Measurements from ENCODE around the gene IARS2. TPM values are rescaled to one million over a fixed set of nuclear protein-coding genes. Genes with fewer than 3 reads are reported as not detected.

IARS2 gene
- total and polyA plus RNA-seq, 2 donors: 30.3 to 50.2 TPM

GRCh38 chr1:220170836-220171526, 77.0 kb downstream of the IARS2 start:
- Histone ChIP-seq H3K27me3 (ENCODE audit: control insufficient read depth in 2 of 2, insufficient read depth in 1 of 2, low read length in 1 of 2) (no peaks in the 10 kb centered on the region), H3K4me3 (ENCODE audit: low read length in 2 of 2) (no peak overlapping the region), H3K27ac (ENCODE audit: low read depth in 1 of 2, low read length in 1 of 2) (no peak overlapping the region), H3K9me3 (ENCODE audit: control insufficient read depth in 2 of 2, insufficient read depth in 1 of 2, low read length in 1 of 2) (no peaks in the 10 kb centered on the region), H3K4me1 (ENCODE audit: control insufficient read depth in 2 of 2, insufficient read depth in 2 of 2, low read length in 2 of 2) (no peaks in the 10 kb centered on the region), H3K36me3 (ENCODE audit: control insufficient read depth in 2 of 2, insufficient read depth in 2 of 2, low read length in 1 of 2) (peaks cover 32 to 57% of the 10 kb centered on the region in 2 donors)
- 97% methylated on average over 1 of the region's 1 CpG for WGBS
- DNase-seq (ENCODE audit: low read depth in 6 of 9, low spot score in 9 of 9): no peak

GRCh38 chr1:220176540-220176939, 82.6 kb downstream of the IARS2 start:
- 100% methylated on average over 1 of the region's 1 CpG for WGBS
- H3K27ac ChIP-seq (ENCODE audit: low read depth in 1 of 2, low read length in 1 of 2): no peak overlapping the region
- no peaks in the 10 kb centered on the region for H3K27me3 ChIP-seq (ENCODE audit: control insufficient read depth in 2 of 2, insufficient read depth in 1 of 2, low read length in 1 of 2)
- peaks cover 25 to 37% of the 10 kb centered on the region in 2 donors for H3K36me3 ChIP-seq (ENCODE audit: control insufficient read depth in 2 of 2, insufficient read depth in 2 of 2, low read length in 1 of 2)
- no peaks in the 10 kb centered on the region for H3K9me3 ChIP-seq (ENCODE audit: control insufficient read depth in 2 of 2, insufficient read depth in 1 of 2, low read length in 1 of 2)
- H3K4me3 ChIP-seq (ENCODE audit: low read length in 2 of 2): no peak overlapping the region
- DNase-seq (ENCODE audit: low read depth in 6 of 9, low spot score in 9 of 9): no peak
- no peaks in the 10 kb centered on the region for H3K4me1 ChIP-seq (ENCODE audit: control insufficient read depth in 2 of 2, insufficient read depth in 2 of 2, low read length in 2 of 2)

- peaks cover 9 to 25% of the 10 kb centered on the region in 2 donors for H3K36me3 ChIP-seq (ENCODE audit: control insufficient read depth in 2 of 2, insufficient read depth in 2 of 2, low read length in 1 of 2)
- H3K9me3 ChIP-seq (ENCODE audit: control insufficient read depth in 2 of 2, insufficient read depth in 1 of 2, low read length in 1 of 2): no peaks in the 10 kb centered on the region
- WGBS: 98% methylated on average over 1 of the region's 1 CpG
- no peak overlapping the region for H3K4me3 ChIP-seq (ENCODE audit: low read length in 2 of 2)
- H3K27me3 ChIP-seq (ENCODE audit: control insufficient read depth in 2 of 2, insufficient read depth in 1 of 2, low read length in 1 of 2): no peaks in the 10 kb centered on the region
- H3K4me1 ChIP-seq (ENCODE audit: control insufficient read depth in 2 of 2, insufficient read depth in 2 of 2, low read length in 2 of 2): no peaks in the 10 kb centered on the region
- no peak for DNase-seq (ENCODE audit: low read depth in 6 of 9, low spot score in 9 of 9)
- H3K27ac ChIP-seq (ENCODE audit: low read depth in 1 of 2, low read length in 1 of 2): no peak overlapping the region
These were observed 88.2 kb downstream of the IARS2 start for GRCh38 chr1:220182111-220182510.

GRCh38 chr1:220182656-220183055, 88.7 kb downstream of the IARS2 start:
- H3K4me1 ChIP-seq (ENCODE audit: control insufficient read depth in 2 of 2, insufficient read depth in 2 of 2, low read length in 2 of 2): no peaks in the 10 kb centered on the region
- no peak overlapping the region for H3K4me3 ChIP-seq (ENCODE audit: low read length in 2 of 2)
- no peak for DNase-seq (ENCODE audit: low read depth in 6 of 9, low spot score in 9 of 9)
- no peaks in the 10 kb centered on the region for H3K27me3 ChIP-seq (ENCODE audit: control insufficient read depth in 2 of 2, insufficient read depth in 1 of 2, low read length in 1 of 2)
- WGBS: 96% methylated on average over 2 of the region's 2 CpGs
- no peaks in the 10 kb centered on the region for H3K9me3 ChIP-seq (ENCODE audit: control insufficient read depth in 2 of 2, insufficient read depth in 1 of 2, low read length in 1 of 2)
- H3K27ac ChIP-seq (ENCODE audit: low read depth in 1 of 2, low read length in 1 of 2): no peak overlapping the region
- H3K36me3 ChIP-seq (ENCODE audit: control insufficient read depth in 2 of 2, insufficient read depth in 2 of 2, low read length in 1 of 2): peaks cover 15 to 28% of the 10 kb centered on the region in 2 donors

- H3K27ac ChIP-seq (ENCODE audit: low read depth in 1 of 2, low read length in 1 of 2): no peak overlapping the region
- no peaks in the 10 kb centered on the region for H3K27me3 ChIP-seq (ENCODE audit: control insufficient read depth in 2 of 2, insufficient read depth in 1 of 2, low read length in 1 of 2)
- WGBS: 100% methylated on average over 1 of the region's 1 CpG
- DNase-seq (ENCODE audit: low read depth in 6 of 9, low spot score in 9 of 9): no peak
- no peak overlapping the region for H3K4me3 ChIP-seq (ENCODE audit: low read length in 2 of 2)
- H3K9me3 ChIP-seq (ENCODE audit: control insufficient read depth in 2 of 2, insufficient read depth in 1 of 2, low read length in 1 of 2): no peaks in the 10 kb centered on the region
- H3K36me3 ChIP-seq (ENCODE audit: control insufficient read depth in 2 of 2, insufficient read depth in 2 of 2, low read length in 1 of 2): peaks cover 21 to 37% of the 10 kb centered on the region in 2 donors
- no peaks in the 10 kb centered on the region for H3K4me1 ChIP-seq (ENCODE audit: control insufficient read depth in 2 of 2, insufficient read depth in 2 of 2, low read length in 2 of 2)
These were observed 90.6 kb downstream of the IARS2 start for GRCh38 chr1:220184506-220184905.

GRCh38 chr1:220186752-220187151, 92.8 kb downstream of the IARS2 start:
- 96% methylated on average over 2 of the region's 2 CpGs for WGBS

GRCh38 chr1:220188538-220188937, 94.6 kb downstream of the IARS2 start:
- no peak for DNase-seq (ENCODE audit: low read depth in 6 of 9, low spot score in 9 of 9)
- Histone ChIP-seq H3K4me1 (ENCODE audit: control insufficient read depth in 2 of 2, insufficient read depth in 2 of 2, low read length in 2 of 2) (no peaks in the 10 kb centered on the region), H3K27me3 (ENCODE audit: control insufficient read depth in 2 of 2, insufficient read depth in 1 of 2, low read length in 1 of 2) (no peaks in the 10 kb centered on the region), H3K36me3 (ENCODE audit: control insufficient read depth in 2 of 2, insufficient read depth in 2 of 2, low read length in 1 of 2) (peaks cover 28 to 37% of the 10 kb centered on the region in 2 donors), H3K27ac (ENCODE audit: low read depth in 1 of 2, low read length in 1 of 2) (no peak overlapping the region), H3K4me3 (ENCODE audit: low read length in 2 of 2) (no peak overlapping the region), H3K9me3 (ENCODE audit: control insufficient read depth in 2 of 2, insufficient read depth in 1 of 2, low read length in 1 of 2) (no peaks in the 10 kb centered on the region)
- 100% methylated on average over 2 of the region's 2 CpGs for WGBS

More at GRCh38 chr1:220186752-220187151, 92.8 kb downstream of the IARS2 start:
- no peaks in the 10 kb centered on the region for H3K4me1 ChIP-seq (ENCODE audit: control insufficient read depth in 2 of 2, insufficient read depth in 2 of 2, low read length in 2 of 2)
- no peaks in the 10 kb centered on the region for H3K27me3 ChIP-seq (ENCODE audit: control insufficient read depth in 2 of 2, insufficient read depth in 1 of 2, low read length in 1 of 2)
- no peak overlapping the region for H3K4me3 ChIP-seq (ENCODE audit: low read length in 2 of 2)
- H3K27ac ChIP-seq (ENCODE audit: low read depth in 1 of 2, low read length in 1 of 2): no peak overlapping the region
- H3K9me3 ChIP-seq (ENCODE audit: control insufficient read depth in 2 of 2, insufficient read depth in 1 of 2, low read length in 1 of 2): no peaks in the 10 kb centered on the region
- H3K36me3 ChIP-seq (ENCODE audit: control insufficient read depth in 2 of 2, insufficient read depth in 2 of 2, low read length in 1 of 2): peaks cover 18 to 33% of the 10 kb centered on the region in 2 donors
- DNase-seq (ENCODE audit: low read depth in 6 of 9, low spot score in 9 of 9): no peak

GRCh38 chr1:220189750-220190347, 95.9 kb downstream of the IARS2 start:
- peak in 2 of 9 donors; percentile 1 to 22 for DNase-seq (ENCODE audit: low read depth in 6 of 9, low spot score in 9 of 9)
- 98% methylated on average over 1 of the region's 1 CpG for WGBS
- H3K27ac ChIP-seq (ENCODE audit: low read depth in 1 of 2, low read length in 1 of 2): no peak overlapping the region
- H3K36me3 ChIP-seq (ENCODE audit: control insufficient read depth in 2 of 2, insufficient read depth in 2 of 2, low read length in 1 of 2): peaks cover 28 to 42% of the 10 kb centered on the region in 2 donors
- no peaks in the 10 kb centered on the region for H3K9me3 ChIP-seq (ENCODE audit: control insufficient read depth in 2 of 2, insufficient read depth in 1 of 2, low read length in 1 of 2)
- H3K27me3 ChIP-seq (ENCODE audit: control insufficient read depth in 2 of 2, insufficient read depth in 1 of 2, low read length in 1 of 2): no peaks in the 10 kb centered on the region
- H3K4me1 ChIP-seq (ENCODE audit: control insufficient read depth in 2 of 2, insufficient read depth in 2 of 2, low read length in 2 of 2): no peaks in the 10 kb centered on the region
- no peak overlapping the region for H3K4me3 ChIP-seq (ENCODE audit: low read length in 2 of 2)

GRCh38 chr1:220195701-220196100, 101.8 kb downstream of the IARS2 start:
- H3K4me3 ChIP-seq (ENCODE audit: low read length in 2 of 2): no peak overlapping the region
- peaks cover 23 to 35% of the 10 kb centered on the region in 2 donors for H3K36me3 ChIP-seq (ENCODE audit: control insufficient read depth in 2 of 2, insufficient read depth in 2 of 2, low read length in 1 of 2)
- no peaks in the 10 kb centered on the region for H3K27me3 ChIP-seq (ENCODE audit: control insufficient read depth in 2 of 2, insufficient read depth in 1 of 2, low read length in 1 of 2)

More at GRCh38 chr1:220195701-220196100, 101.8 kb downstream of the IARS2 start:
- no peak for DNase-seq (ENCODE audit: low read depth in 6 of 9, low spot score in 9 of 9)
- H3K9me3 ChIP-seq (ENCODE audit: control insufficient read depth in 2 of 2, insufficient read depth in 1 of 2, low read length in 1 of 2): no peaks in the 10 kb centered on the region
- no peaks in the 10 kb centered on the region for H3K4me1 ChIP-seq (ENCODE audit: control insufficient read depth in 2 of 2, insufficient read depth in 2 of 2, low read length in 2 of 2)
- H3K27ac ChIP-seq (ENCODE audit: low read depth in 1 of 2, low read length in 1 of 2): no peak overlapping the region

Measured in thymus (tissue), 11 donors.